A673 (cell line): ENCODE results near the gene MIGA2. TPM values are rescaled to one million over a fixed set of nuclear protein-coding genes. Genes with fewer than 3 reads are reported as not detected.

Source experiments
- BruUV-seq: library from RNA; stranded (reverse); fragments of 400-500 nt; replicated peaks from 2 replicates; lab custom pipeline; 2021; lab: Mats Ljungman, UMichigan
- CTCF ChIA-PET: fragments of 300-600 bp; sonication (Branson Sonifier 250); formaldehyde crosslinking; loops from one replicate; lab custom pipeline; 2022; ENCODE audit warnings: antibody characterized with exemption; lab: Charles Lee
- POLR2A ChIA-PET: fragments of 300-600 bp; sonication (Branson Sonifier 250); formaldehyde crosslinking; loops from one replicate; lab custom pipeline; 2022; ENCODE audit warnings: antibody characterized with exemption; ENCODE audit not compliant: low non-redundant PET; lab: Charles Lee
- DNase-seq: peaks from one replicate; pipeline ENCODE4 v3.0.0-alpha.2; 2015; ENCODE audit warnings: low spot score
- H3K27ac ChIP-seq: fragments of 200-600 bp; sonication (generic); 2 replicates; pipeline ENCODE4 v1.5.1; 2016; ENCODE audit warnings: mixed run types, low read depth, mild to moderate bottlenecking, mixed read lengths, antibody characterized with exemption, low read length; ENCODE audit not compliant: poor library complexity, severe bottlenecking
- H3K27me3 ChIP-seq: fragments of 200-600 bp; sonication (generic); replicated peaks from 2 replicates; pipeline ENCODE4 v1.6.1; 2017; ENCODE audit warnings: mixed run types, low read depth, mild to moderate bottlenecking, mixed read lengths, antibody characterized with exemption, low read length; ENCODE audit not compliant: insufficient read depth, poor library complexity
- H3K36me3 ChIP-seq: fragments of 200-600 bp; sonication (generic); 2 replicates; pipeline ENCODE4 v1.6.1; 2016; ENCODE audit warnings: mixed run types, mild to moderate bottlenecking, mixed read lengths, antibody characterized with exemption, low read length; ENCODE audit not compliant: insufficient read depth, poor library complexity, severe bottlenecking
- H3K4me1 ChIP-seq: fragments of 200-600 bp; sonication (generic); 2 replicates; pipeline ENCODE4 v1.6.1; 2017; ENCODE audit warnings: mixed run types, mild to moderate bottlenecking, mixed read lengths, antibody characterized with exemption, low read length; ENCODE audit not compliant: insufficient read depth, poor library complexity, severe bottlenecking
- H3K4me3 ChIP-seq: fragments of 200-600 bp; sonication (generic); 2 replicates; pipeline ENCODE4 v1.5.1; 2016; ENCODE audit warnings: low read depth, mixed run types, mild to moderate bottlenecking, mixed read lengths, low read length; ENCODE audit not compliant: poor library complexity, severe bottlenecking
- H3K9me3 ChIP-seq: fragments of 200-600 bp; sonication (generic); 2 replicates; pipeline ENCODE4 v1.6.1; 2016; ENCODE audit warnings: mixed run types, low read depth, mild to moderate bottlenecking, mixed read lengths, antibody characterized with exemption, low read length; ENCODE audit not compliant: poor library complexity, severe bottlenecking
- CTCF ChIP-seq: fragments of 300-800, 200-600 bp; sonication (generic); conservative IDR thresholded peaks from 2 replicates; pipeline ENCODE4 v1.5.1; 2017; ENCODE audit warnings: low read depth, mild to moderate bottlenecking, antibody characterized with exemption, low read length, moderate library complexity, mixed read lengths
- EZH2 ChIP-seq: fragments of 200-600 bp; sonication (generic); IDR thresholded peaks from 2 replicates; pipeline ENCODE4 v1.6.1; 2017; ENCODE audit warnings: borderline replicate concordance, low read depth, mild to moderate bottlenecking, mixed read lengths, antibody characterized with exemption, low read length; ENCODE audit not compliant: poor library complexity, severe bottlenecking
- intact Hi-C: fragments of 100-400 bp; cut with micrococcal nuclease; formaldehyde crosslinking; loops from one replicate; pipeline ENCODE4 v1.10.0; 2022; ENCODE audit not compliant: unreplicated experiment
- total RNA-seq: library from RNA; stranded (reverse); gene quantifications from 2 replicates; pipeline ENCODE4 v1.2.3, GENCODE V29; 2021

MIGA2 gene
- total RNA-seq, 1 experiment from 2014 or later, result 27.7 TPM

- intact Hi-C loops, result loop anchor here (5.0 kb wide), 1 partner anchor 603 kb away; no protein-coding TSS in a partner anchor
- POLR2A ChIA-PET, result no interaction called here
- Histone ChIP-seq H3K27ac (no peak overlapping the region), H3K4me3 (no peak overlapping the region), H3K27me3 (no peaks in the 10 kb centered on the region), H3K4me1 (no peaks in the 10 kb centered on the region), H3K36me3 (peaks cover 46% of the 10 kb centered on the region), H3K9me3 (no peaks in the 10 kb centered on the region)
- no peak for DNase-seq
- no TSS peak for BruUV-seq
- no peak for TF ChIP-seq CTCF
- CTCF ChIA-PET, result no interaction called here
Observed at GRCh38 chr9:129009584-129010141, 26.8 kb upstream of the MIGA2 start.

DNA sequence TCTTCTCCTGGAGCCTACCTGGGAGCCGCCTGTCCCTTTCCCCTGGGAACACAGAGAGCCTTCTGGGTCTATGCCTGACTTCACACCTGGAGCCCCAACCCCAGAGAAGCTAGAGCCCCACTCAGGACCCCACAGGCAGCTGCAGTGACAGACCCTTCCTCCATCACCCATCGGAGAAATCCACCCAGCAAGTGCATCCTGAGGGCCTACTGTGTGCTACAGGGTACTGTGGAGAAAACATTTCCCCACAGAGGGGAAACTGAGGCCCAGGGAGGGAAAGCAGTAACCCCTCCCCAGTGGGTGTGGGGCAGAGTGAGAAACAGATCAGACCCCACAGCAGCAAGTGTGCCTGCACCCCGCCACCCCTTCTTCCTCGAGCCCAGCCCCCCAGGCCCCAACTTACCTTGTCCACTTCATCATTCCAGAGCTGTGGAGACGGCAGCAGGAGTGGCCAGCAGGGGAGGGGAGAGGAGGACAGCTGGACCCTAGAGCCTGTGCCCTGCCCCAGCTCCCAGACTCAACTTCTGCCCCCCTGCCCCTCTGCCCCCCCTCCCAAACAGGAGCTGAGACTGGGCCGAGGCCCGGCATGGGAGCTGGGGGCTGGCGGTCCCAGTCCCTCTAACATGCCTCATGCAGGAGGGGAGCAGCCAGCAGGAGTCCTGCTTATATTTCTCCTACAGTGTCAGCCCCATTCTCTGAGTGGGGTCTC, 26.0 kb upstream of the MIGA2 start:
- intact Hi-C loops, result no loop called here
- no TSS peak for BruUV-seq
- CTCF ChIA-PET, result no interaction called here
- no peaks in the 10 kb centered on the region for H3K27me3 ChIP-seq
- TF ChIP-seq EZH2 (no peak), CTCF (no peak)
- H3K27ac ChIP-seq, result no peak overlapping the region
- DNase-seq, result no peak
- H3K4me3 ChIP-seq, result no peak overlapping the region
- peaks cover 45% of the 10 kb centered on the region for H3K36me3 ChIP-seq
- no peaks in the 10 kb centered on the region for H3K9me3 ChIP-seq
- POLR2A ChIA-PET, result no interaction called here
- no peaks in the 10 kb centered on the region for H3K4me1 ChIP-seq

- CTCF ChIA-PET, result no interaction called here
- H3K9me3 ChIP-seq, result no peaks in the 10 kb centered on the region
- BruUV-seq, result no TSS peak
- intact Hi-C loops, result no loop called here
- peaks cover 41% of the 10 kb centered on the region for H3K36me3 ChIP-seq
- no peak for DNase-seq
- H3K4me1 ChIP-seq, result no peaks in the 10 kb centered on the region
- H3K27me3 ChIP-seq, result no peaks in the 10 kb centered on the region
- H3K4me3 ChIP-seq, result no peak overlapping the region
- H3K27ac ChIP-seq, result no peak overlapping the region
- POLR2A ChIA-PET, result no interaction called here
- TF ChIP-seq CTCF, result no peak
- no peak for TF ChIP-seq EZH2
Observed at GRCh38 chr9:129011170-129011569, 25.3 kb upstream of the MIGA2 start.
